Measurements from ENCODE around the gene SERPING1. TPM values are rescaled to one million over a fixed set of nuclear protein-coding genes. Genes with fewer than 3 reads are reported as not detected.
A peak's percentile ranks its signal among the peaks of the same experiment; 100 is the strongest.

SERPING1 gene
- total and polyA plus RNA-seq, 2 of the 13 experiments (the other 11 are each of a cell fraction or from before 2014, with no cell fraction given), result 2.0 to 10.4 TPM

DNA sequence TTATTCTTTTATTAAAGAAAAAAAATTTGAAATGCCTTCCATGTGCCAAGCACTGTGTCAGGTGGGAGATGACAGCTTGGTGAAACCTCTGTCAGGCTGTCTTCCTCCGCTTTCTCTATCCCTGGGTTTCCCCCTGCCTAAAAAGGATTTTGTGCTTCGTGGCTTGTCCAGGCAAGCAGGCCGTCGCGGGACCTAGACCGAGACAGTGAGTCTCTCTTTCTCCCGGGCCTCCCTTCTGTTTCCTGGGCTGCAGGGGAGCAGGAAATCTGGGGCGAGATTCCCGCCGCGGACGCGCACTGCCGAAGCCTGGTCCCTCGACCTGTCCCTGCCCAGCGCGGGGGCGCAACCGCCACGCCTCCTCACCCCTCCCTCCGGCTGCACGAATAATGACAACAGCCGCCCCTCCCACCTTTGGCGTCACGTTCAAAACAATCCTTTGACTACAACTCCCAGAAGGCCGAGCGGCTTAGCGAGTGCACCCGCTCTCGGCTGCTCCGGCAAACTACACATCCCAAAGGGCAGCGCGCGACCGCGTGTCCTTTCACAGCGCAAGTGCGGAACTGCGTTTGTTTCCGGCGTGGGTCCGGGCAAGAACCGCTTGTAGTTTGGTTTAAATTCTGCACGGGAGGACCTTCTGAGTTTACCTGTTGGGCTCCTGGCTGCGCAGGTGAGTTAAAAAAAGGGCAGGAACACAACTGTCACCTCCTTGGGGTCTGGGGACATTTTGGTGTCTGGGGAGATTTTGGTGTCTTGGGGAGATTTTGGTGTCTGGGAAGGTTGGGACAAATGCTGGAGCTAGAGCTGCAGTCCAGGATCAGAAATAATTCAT, 59.9 kb downstream of the SERPING1 start, which contains the start of gene CLP1 (continued):
- no peak for TF ChIP-seq DBP (CRISPR knock-in tag; IDR thresholded peaks at IDR 0.05; ENCODE audit: not compliant biosample characterization)
- 0 out of 2 replicates have a peak, but pooled peaks have one; percentile 38 for TF ChIP-seq MED13 (CRISPR knock-in tag; IDR thresholded peaks at IDR 0.05)
- 0 out of 2 replicates have a peak, but pooled peaks have one; percentile 84 for TF ChIP-seq ZNF713 (CRISPR knock-in tag; IDR thresholded peaks at IDR 0.05)
- TF ChIP-seq SYNCRIP (IDR thresholded peaks at IDR 0.05; ENCODE audit: insufficient read depth, low read depth, low read length), result no peak
- peak; percentile 82 for TF ChIP-seq POLR2G (IDR thresholded peaks at IDR 0.05; ENCODE audit: low read depth, low read length)
- TF ChIP-seq, protein P1, sequence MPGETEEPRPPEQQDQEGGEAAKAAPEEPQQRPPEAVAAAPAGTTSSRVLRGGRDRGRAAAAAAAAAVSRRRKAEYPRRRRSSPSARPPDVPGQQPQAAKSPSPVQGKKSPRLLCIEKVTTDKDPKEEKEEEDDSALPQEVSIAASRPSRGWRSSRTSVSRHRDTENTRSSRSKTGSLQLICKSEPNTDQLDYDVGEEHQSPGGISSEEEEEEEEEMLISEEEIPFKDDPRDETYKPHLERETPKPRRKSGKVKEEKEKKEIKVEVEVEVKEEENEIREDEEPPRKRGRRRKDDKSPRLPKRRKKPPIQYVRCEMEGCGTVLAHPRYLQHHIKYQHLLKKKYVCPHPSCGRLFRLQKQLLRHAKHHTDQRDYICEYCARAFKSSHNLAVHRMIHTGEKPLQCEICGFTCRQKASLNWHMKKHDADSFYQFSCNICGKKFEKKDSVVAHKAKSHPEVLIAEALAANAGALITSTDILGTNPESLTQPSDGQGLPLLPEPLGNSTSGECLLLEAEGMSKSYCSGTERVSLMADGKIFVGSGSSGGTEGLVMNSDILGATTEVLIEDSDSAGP (CRISPR knock-in tag; IDR thresholded peaks at IDR 0.05; ENCODE audit: borderline replicate concordance), result peak; percentile 89
- TF ChIP-seq, protein P2, sequence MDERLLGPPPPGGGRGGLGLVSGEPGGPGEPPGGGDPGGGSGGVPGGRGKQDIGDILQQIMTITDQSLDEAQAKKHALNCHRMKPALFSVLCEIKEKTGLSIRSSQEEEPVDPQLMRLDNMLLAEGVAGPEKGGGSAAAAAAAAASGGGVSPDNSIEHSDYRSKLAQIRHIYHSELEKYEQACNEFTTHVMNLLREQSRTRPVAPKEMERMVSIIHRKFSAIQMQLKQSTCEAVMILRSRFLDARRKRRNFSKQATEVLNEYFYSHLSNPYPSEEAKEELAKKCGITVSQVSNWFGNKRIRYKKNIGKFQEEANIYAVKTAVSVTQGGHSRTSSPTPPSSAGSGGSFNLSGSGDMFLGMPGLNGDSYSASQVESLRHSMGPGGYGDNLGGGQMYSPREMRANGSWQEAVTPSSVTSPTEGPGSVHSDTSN (CRISPR knock-in tag; IDR thresholded peaks at IDR 0.05), result no peak
- no peak for TF ChIP-seq ZNF326 (CRISPR knock-in tag; IDR thresholded peaks at IDR 0.05; ENCODE audit: borderline replicate concordance)
- no peak for TF ChIP-seq ATF7 (IDR thresholded peaks at IDR 0.05)
- TF ChIP-seq ATF7 (CRISPR knock-in tag; IDR thresholded peaks at IDR 0.05), result peak; percentile 57; the same call in 1 of the 2 replicates
- TF ChIP-seq MAX (IDR thresholded peaks at IDR 0.05), result peak; percentile 92
- TF ChIP-seq EP300 (IDR thresholded peaks at IDR 0.05; ENCODE audit: low read depth in 2 of 2, low read length in 2 of 2), result 0 out of 4 replicates have a peak, but pooled peaks of 1 of the 2 experiments have one; percentile 7
- TF ChIP-seq EP300 (CRISPR knock-in tag; IDR thresholded peaks at IDR 0.05; ENCODE audit: borderline replicate concordance), result peak; percentile 51; the same call in 1 of the 2 replicates
- peak; percentile 63; the same call in 1 of the 2 replicates for TF ChIP-seq ZSCAN31 (CRISPR knock-in tag; IDR thresholded peaks at IDR 0.05; ENCODE audit: low read depth)
- TF ChIP-seq ZMAT3 (CRISPR knock-in tag; conservative IDR thresholded peaks at IDR 0.05), result peak; percentile 71; the same call in 1 of the 2 replicates
- TF ChIP-seq ZSCAN21 (CRISPR knock-in tag; IDR thresholded peaks at IDR 0.05; ENCODE audit: borderline replicate concordance), result peak; percentile 21; the same call in 1 of the 2 replicates
- TF ChIP-seq RAD51 (IDR thresholded peaks at IDR 0.05; ENCODE audit: borderline replicate concordance), result no peak
- no peak for TF ChIP-seq ZNF768 (CRISPR knock-in tag; IDR thresholded peaks at IDR 0.05)
- TF ChIP-seq ZNF431 (CRISPR knock-in tag; IDR thresholded peaks at IDR 0.05; ENCODE audit: borderline replicate concordance, low read depth), result no peak
- TF ChIP-seq DNMT3B (CRISPR knock-in tag; conservative IDR thresholded peaks at IDR 0.05), result no peak; the same call in 1 of the 2 replicates
- no peak for TF ChIP-seq JARID2 (CRISPR knock-in tag; IDR thresholded peaks at IDR 0.05; ENCODE audit: insufficient replicate concordance)
- TF ChIP-seq FOXA1 (IDR thresholded peaks at IDR 0.05), result no peak
- peak; percentile 63 for TF ChIP-seq FOXA1 (CRISPR knock-in tag; IDR thresholded peaks at IDR 0.05)
- TF ChIP-seq ZNF264 (CRISPR knock-in tag; IDR thresholded peaks at IDR 0.05), result 0 out of 2 replicates have a peak, but pooled peaks have one; percentile 33
